Esophagus squamous epithelium (tissue), 4 donors: ENCODE data around the gene JAZF1.

ENCODE experiments used
- CTCF ChIP-seq, 6 experiments: fragments of 450-650 bp in 4 of 6; fragments of 200-600 bp in 2 of 6; sonication (generic) in 2 of 6; IDR thresholded peaks; one replicate each; pipeline ENCODE4 v1.5.1; 2016 to 2019; ENCODE audit warnings: antibody characterized with exemption in 6 of 6, mild to moderate bottlenecking in 4 of 6, moderate library complexity in 4 of 6
- POLR2A ChIP-seq, 4 donors: fragments of 450-650 bp; IDR thresholded peaks; one replicate each; pipeline ENCODE4 v1.6.1; 2017; ENCODE audit warnings: antibody characterized with exemption in 4 of 4, mild to moderate bottlenecking in 4 of 4, moderate library complexity in 3 of 4

- no peak for TF ChIP-seq CTCF (IDR thresholded peaks at IDR 0.05)
- no peak for TF ChIP-seq POLR2A (IDR thresholded peaks at IDR 0.05)
Observed at GRCh38 chr7:28112883-28113540, 67.6 kb downstream of the JAZF1 start.
